ENCODE measurements around the gene PRKCH. TPM values are rescaled to one million over a fixed set of nuclear protein-coding genes. Genes with fewer than 3 reads are reported as not detected.

The PRKCH gene
- total and polyA plus RNA-seq, 2 experiments from 2014 or later, result 2.4 to 3.5 TPM

GRCh38 chr14:61416591-61416990 lies 95.2 kb downstream of the PRKCH start:
- 60 to 61% methylated on average over 2 of the region's 2 CpGs for WGBS, 2 experiments (ENCODE audit: low coverage in 1 of 2, low lambda C conversion rate in 2 of 2, missing lambda C conversion rate in 2 of 2)
- H3K36me3 ChIP-seq (ENCODE audit: low read depth), result no peaks in the 10 kb centered on the region
- TF ChIP-seq EZH2phosphoT487 (IDR thresholded peaks at IDR 0.05; ENCODE audit: insufficient read depth, low read depth) (no peak), EZH2 (IDR thresholded peaks at IDR 0.05; ENCODE audit: insufficient read depth, poor library complexity, severe bottlenecking) (no peak)
- H3K4me3 ChIP-seq, result no peak overlapping the region
- no peaks in the 10 kb centered on the region for H3K9me2 ChIP-seq (ENCODE audit: insufficient read depth)
- H3F3A ChIP-seq (ENCODE audit: insufficient read depth), result no peaks in the 10 kb centered on the region
- no peaks in the 10 kb centered on the region for H4K20me1 ChIP-seq (ENCODE audit: insufficient read depth)
- H3K9me3 ChIP-seq (ENCODE audit: low read depth), result no peaks in the 10 kb centered on the region
- H2AFZ ChIP-seq, result no peak overlapping the region
- no peaks in the 10 kb centered on the region for H3K4me1 ChIP-seq (ENCODE audit: insufficient read depth)
- H3K27me3 ChIP-seq (replicated peaks; ENCODE audit: insufficient read depth), result peaks cover 24% of the 10 kb centered on the region
- no peak for DNase-seq
- no peak overlapping the region for H3K9ac ChIP-seq
- no peak overlapping the region for H3K4me2 ChIP-seq (ENCODE audit: unreplicated experiment)
- H3K27ac ChIP-seq, result no peak overlapping the region
- in situ Hi-C loops (cut with MboI), result no loop called here
- no peaks in the 10 kb centered on the region for H3K79me2 ChIP-seq (ENCODE audit: insufficient read depth)

- in situ Hi-C loops (cut with MboI), result no loop called here
- WGBS, 2 experiments (ENCODE audit: low coverage in 1 of 2, low lambda C conversion rate in 2 of 2, missing lambda C conversion rate in 2 of 2), result 39 to 41% methylated on average over 4 of the region's 4 CpGs
- H3K4me2 ChIP-seq (ENCODE audit: unreplicated experiment), result no peak overlapping the region
Observed at GRCh38 chr14:61417141-61417540, 95.8 kb downstream of the PRKCH start.

GRCh38 chr14:61417883-61418455 lies 96.6 kb downstream of the PRKCH start:
- H3K27ac ChIP-seq, result no peak overlapping the region
- no peak for DNase-seq
- no peak overlapping the region for H3K9ac ChIP-seq
- no peaks in the 10 kb centered on the region for H3F3A ChIP-seq (ENCODE audit: insufficient read depth)
- no peak overlapping the region for H3K4me2 ChIP-seq (ENCODE audit: unreplicated experiment)
- no peaks in the 10 kb centered on the region for H3K9me3 ChIP-seq (ENCODE audit: low read depth)
- peaks cover 25% of the 10 kb centered on the region for H3K27me3 ChIP-seq (replicated peaks; ENCODE audit: insufficient read depth)
- H3K36me3 ChIP-seq (ENCODE audit: low read depth), result no peaks in the 10 kb centered on the region
- H3K4me1 ChIP-seq (ENCODE audit: insufficient read depth), result no peaks in the 10 kb centered on the region
- in situ Hi-C loops (cut with MboI), result no loop called here
- H2AFZ ChIP-seq, result no peak overlapping the region
- 67 to 69% methylated on average over 7 of the region's 7 CpGs for WGBS, 2 experiments (ENCODE audit: low coverage in 1 of 2, low lambda C conversion rate in 2 of 2, missing lambda C conversion rate in 2 of 2)
- H4K20me1 ChIP-seq (ENCODE audit: insufficient read depth), result no peaks in the 10 kb centered on the region
- no peaks in the 10 kb centered on the region for H3K79me2 ChIP-seq (ENCODE audit: insufficient read depth)
- H3K4me3 ChIP-seq, result no peak overlapping the region
- H3K9me2 ChIP-seq (ENCODE audit: insufficient read depth), result no peaks in the 10 kb centered on the region
- TF ChIP-seq EZH2phosphoT487 (IDR thresholded peaks at IDR 0.05; ENCODE audit: insufficient read depth, low read depth), result no peak
- TF ChIP-seq EZH2 (IDR thresholded peaks at IDR 0.05; ENCODE audit: insufficient read depth, poor library complexity, severe bottlenecking), result no peak

More at GRCh38 chr14:61417141-61417540, 95.8 kb downstream of the PRKCH start:
- no peaks in the 10 kb centered on the region for H3F3A ChIP-seq (ENCODE audit: insufficient read depth)
- H3K9me3 ChIP-seq (ENCODE audit: low read depth), result no peaks in the 10 kb centered on the region
- no peaks in the 10 kb centered on the region for H3K79me2 ChIP-seq (ENCODE audit: insufficient read depth)
- DNase-seq, result no peak
- peaks cover 25% of the 10 kb centered on the region for H3K27me3 ChIP-seq (replicated peaks; ENCODE audit: insufficient read depth)
- H3K36me3 ChIP-seq (ENCODE audit: low read depth), result no peaks in the 10 kb centered on the region
- TF ChIP-seq EZH2 (IDR thresholded peaks at IDR 0.05; ENCODE audit: insufficient read depth, poor library complexity, severe bottlenecking) (no peak), EZH2phosphoT487 (IDR thresholded peaks at IDR 0.05; ENCODE audit: insufficient read depth, low read depth) (no peak)
- H3K4me1 ChIP-seq (ENCODE audit: insufficient read depth), result no peaks in the 10 kb centered on the region
- H3K9ac ChIP-seq, result no peak overlapping the region
- H3K9me2 ChIP-seq (ENCODE audit: insufficient read depth), result no peaks in the 10 kb centered on the region
- no peak overlapping the region for H3K27ac ChIP-seq
- H3K4me3 ChIP-seq, result no peak overlapping the region
- H4K20me1 ChIP-seq (ENCODE audit: insufficient read depth), result no peaks in the 10 kb centered on the region
- no peak overlapping the region for H2AFZ ChIP-seq

GRCh38 chr14:61418746-61419145 lies 97.4 kb downstream of the PRKCH start:
- Histone ChIP-seq H3K9ac (no peak overlapping the region), H3K79me2 (ENCODE audit: insufficient read depth) (no peaks in the 10 kb centered on the region), H3K9me2 (ENCODE audit: insufficient read depth) (no peaks in the 10 kb centered on the region), H3K27ac (no peak overlapping the region), H4K20me1 (ENCODE audit: insufficient read depth) (no peaks in the 10 kb centered on the region), H3F3A (ENCODE audit: insufficient read depth) (no peaks in the 10 kb centered on the region), H3K4me3 (no peak overlapping the region), H3K4me2 (ENCODE audit: unreplicated experiment) (no peak overlapping the region), H3K27me3 (replicated peaks; ENCODE audit: insufficient read depth) (peaks cover 20% of the 10 kb centered on the region), H3K4me1 (ENCODE audit: insufficient read depth) (no peaks in the 10 kb centered on the region), H2AFZ (no peak overlapping the region), H3K36me3 (ENCODE audit: low read depth) (no peaks in the 10 kb centered on the region), H3K9me3 (ENCODE audit: low read depth) (no peaks in the 10 kb centered on the region)
- 51 to 55% methylated on average over 4 of the region's 4 CpGs for WGBS, 2 experiments (ENCODE audit: low coverage in 1 of 2, low lambda C conversion rate in 2 of 2, missing lambda C conversion rate in 2 of 2)
- in situ Hi-C loops (cut with MboI), result no loop called here
- TF ChIP-seq EZH2phosphoT487 (IDR thresholded peaks at IDR 0.05; ENCODE audit: insufficient read depth, low read depth) (no peak), EZH2 (IDR thresholded peaks at IDR 0.05; ENCODE audit: insufficient read depth, poor library complexity, severe bottlenecking) (no peak)
- no peak for DNase-seq

GRCh38 chr14:61419201-61419600 lies 97.8 kb downstream of the PRKCH start:
- H3K27me3 ChIP-seq (replicated peaks; ENCODE audit: insufficient read depth), result peaks cover 17% of the 10 kb centered on the region
- no peak overlapping the region for H3K4me3 ChIP-seq
- no peak overlapping the region for H2AFZ ChIP-seq
- no peaks in the 10 kb centered on the region for H3K9me2 ChIP-seq (ENCODE audit: insufficient read depth)
- no peaks in the 10 kb centered on the region for H3K4me1 ChIP-seq (ENCODE audit: insufficient read depth)
- no peak for DNase-seq
- no peak overlapping the region for H3K9ac ChIP-seq
- H3K9me3 ChIP-seq (ENCODE audit: low read depth), result no peaks in the 10 kb centered on the region
- no peaks in the 10 kb centered on the region for H3F3A ChIP-seq (ENCODE audit: insufficient read depth)
- in situ Hi-C loops (cut with MboI), result no loop called here
- no peak overlapping the region for H3K27ac ChIP-seq
- no peaks in the 10 kb centered on the region for H3K36me3 ChIP-seq (ENCODE audit: low read depth)
- H3K4me2 ChIP-seq (ENCODE audit: unreplicated experiment), result no peak overlapping the region
- H4K20me1 ChIP-seq (ENCODE audit: insufficient read depth), result no peaks in the 10 kb centered on the region
- H3K79me2 ChIP-seq (ENCODE audit: insufficient read depth), result no peaks in the 10 kb centered on the region
- TF ChIP-seq EZH2phosphoT487 (IDR thresholded peaks at IDR 0.05; ENCODE audit: insufficient read depth, low read depth) (no peak), EZH2 (IDR thresholded peaks at IDR 0.05; ENCODE audit: insufficient read depth, poor library complexity, severe bottlenecking) (no peak)

Data from GM23248 (cell line).